Panc1 (cell line): ENCODE measurements around the gene OPA3. TPM values are rescaled to one million over a fixed set of nuclear protein-coding genes. Genes with fewer than 3 reads are reported as not detected.

ENCODE experiments used
- ATAC-seq: fragments of 200-7000 bp; cut with Tn5 transposase; 2 replicates; pipeline ENCODE4 v1.9.1; 2020; ENCODE audit warnings: mild to moderate bottlenecking, moderate library complexity
- BruUV-seq: library from RNA; stranded (reverse); fragments of 400-500 nt; replicated peaks from 2 replicates; lab custom pipeline; 2021; lab: Mats Ljungman, UMichigan
- CTCF ChIA-PET: fragments of 300-600 bp; sonication (Branson Sonifier 250); formaldehyde crosslinking; loops from one replicate; lab custom pipeline; 2022; ENCODE audit warnings: antibody characterized with exemption; lab: Charles Lee
- POLR2A ChIA-PET: fragments of 300-600 bp; sonication (Branson Sonifier 250); formaldehyde crosslinking; loops from one replicate; lab custom pipeline; 2022; ENCODE audit warnings: antibody characterized with exemption; lab: Charles Lee
- DNase-seq: peaks from one replicate; pipeline ENCODE4 v3.0.0-alpha.2; 2010; ENCODE audit warnings: low read depth, low spot score
- H3K27ac ChIP-seq: 2 replicates; pipeline ENCODE4 v1.5.1; 2011; ENCODE audit warnings: mild to moderate bottlenecking, low read length, inconsistent platforms
- H3K27me3 ChIP-seq: fragments of 200-500 bp; sonication (Bioruptor generic); 2 replicates; pipeline ENCODE4 v1.6.0; 2014; ENCODE audit warnings: low read length, inconsistent platforms; ENCODE audit not compliant: control insufficient read depth, insufficient read depth
- H3K36me3 ChIP-seq: fragments of 200-500 bp; sonication (Bioruptor generic); 2 replicates; pipeline ENCODE4 v1.5.1; 2014; ENCODE audit warnings: inconsistent platforms, mild to moderate bottlenecking, low read length, moderate library complexity; ENCODE audit not compliant: control insufficient read depth, insufficient read depth
- H3K4me1 ChIP-seq: 2 replicates; pipeline ENCODE4 v1.5.1; 2011; ENCODE audit warnings: inconsistent platforms, mild to moderate bottlenecking, low read length, moderate library complexity; ENCODE audit not compliant: control insufficient read depth, insufficient read depth
- H3K4me3 ChIP-seq, 2 experiments: 2 replicates each; pipeline ENCODE4 v1.5.1; 2011 to 2012; ENCODE audit warnings: low read depth in 2 of 2, low read length in 2 of 2, mild to moderate bottlenecking in 2 of 2, inconsistent platforms in 1 of 2, moderate library complexity in 1 of 2
- H3K9me3 ChIP-seq: fragments of 200-500 bp; sonication (Bioruptor generic); 2 replicates; pipeline ENCODE4 v1.5.1; 2014; ENCODE audit warnings: low read depth, mild to moderate bottlenecking, inconsistent platforms, low read length, moderate library complexity; ENCODE audit not compliant: control insufficient read depth, insufficient read depth
- CTCF ChIP-seq: fragments of 450-650 bp; IDR thresholded peaks from 2 replicates; pipeline ENCODE4 v1.5.1; 2017; ENCODE audit warnings: mild to moderate bottlenecking
- POLR2AphosphoS5 ChIP-seq: IDR thresholded peaks from 2 replicates; pipeline ENCODE4 v1.6.1; 2012; ENCODE audit warnings: mild to moderate bottlenecking, low read depth, low read length, moderate library complexity
- REST ChIP-seq, 2 experiments: IDR thresholded peaks; 2 replicates each; pipeline ENCODE4 v1.6.1; 2011 to 2012; ENCODE audit warnings: low read depth in 2 of 2, control low read depth in 1 of 2, low read length in 1 of 2, mild to moderate bottlenecking in 1 of 2, moderate library complexity in 1 of 2; ENCODE audit not compliant: insufficient read depth in 1 of 2
- SIN3A ChIP-seq: IDR thresholded peaks from 2 replicates; pipeline ENCODE4 v1.6.1; 2012; ENCODE audit warnings: low read depth, mild to moderate bottlenecking, low read length, moderate library complexity, borderline replicate concordance; ENCODE audit not compliant: insufficient read depth
- TCF7L2 ChIP-seq: IDR thresholded peaks from 2 replicates; pipeline ENCODE4 v1.6.1; 2011; ENCODE audit warnings: mild to moderate bottlenecking, low read depth, low read length, inconsistent platforms
- in situ Hi-C: cut with HindIII; loops from 2 replicates; pipeline ENCODE4 v1.10.0; 2016; ENCODE audit warnings: low sequenced_read_pairs, low pct_unique_long_range_greater_than_20kb
- intact Hi-C: fragments of 100-400 bp; cut with micrococcal nuclease; formaldehyde crosslinking; loops from one replicate; pipeline ENCODE4 v1.10.0; 2022; ENCODE audit not compliant: unreplicated experiment
- total RNA-seq: library from RNA; stranded (reverse); gene quantifications from one replicate; pipeline ENCODE4 v1.2.1, GENCODE V29; 2021; ENCODE audit not compliant: unreplicated experiment

The OPA3 gene
- total RNA-seq, 1 experiment from 2014 or later, result 20.3 TPM

GRCh38 chr19:45492137-45492626 lies 92.4 kb downstream of the OPA3 start:
- Histone ChIP-seq H3K27ac (no peak overlapping the region), H3K4me1 (peaks cover 3% of the 10 kb centered on the region; the same call in 1 of the 2 replicates), H3K36me3 (no peaks in the 10 kb centered on the region), H3K4me3 (no peak overlapping the region), H3K9me3 (no peaks in the 10 kb centered on the region), H3K27me3 (no peaks in the 10 kb centered on the region)
- DNase-seq, result no peak
- BruUV-seq, result no TSS peak
- no peak for TF ChIP-seq CTCF
- TF ChIP-seq REST (IDR thresholded peaks at IDR 0.05; ENCODE audit: insufficient read depth in 1 of 2, low read depth in 2 of 2, low read length in 1 of 2), result no peak
- no peak for TF ChIP-seq POLR2AphosphoS5
- TF ChIP-seq TCF7L2, result no peak
- no peak for TF ChIP-seq SIN3A
- ChIA-PET POLR2A (no interaction called here), CTCF (no interaction called here)
- intact Hi-C loops, result no loop called here
- ATAC-seq, result no peak
- in situ Hi-C loops, result no loop called here

- Histone ChIP-seq H3K27ac (no peak overlapping the region), H3K36me3 (no peaks in the 10 kb centered on the region), H3K27me3 (no peaks in the 10 kb centered on the region), H3K4me1 (no peaks in the 10 kb centered on the region), H3K9me3 (no peaks in the 10 kb centered on the region), H3K4me3 (no peak overlapping the region)
- in situ Hi-C loops (no loop called here), intact Hi-C loops (no loop called here)
- POLR2A ChIA-PET, result interaction anchor here (0.6 kb wide), 2 partner anchors 167 to 392 kb away, joined by 4 to 5 read pairs; no protein-coding TSS in a partner anchor
- no TSS peak for BruUV-seq
- DNase-seq (no peak), ATAC-seq (no peak)
- CTCF ChIA-PET, result no interaction called here
- no peak for TF ChIP-seq SIN3A
- no peak for TF ChIP-seq POLR2AphosphoS5
- no peak for TF ChIP-seq TCF7L2
Observed at GRCh38 chr19:45489216-45489855, 95.3 kb downstream of the OPA3 start.

GRCh38 chr19:45488708-45489107 lies 95.9 kb downstream of the OPA3 start:
- no peaks in the 10 kb centered on the region for H3K27me3 ChIP-seq
- TF ChIP-seq CTCF, result no peak
- TF ChIP-seq REST (IDR thresholded peaks at IDR 0.05; ENCODE audit: insufficient read depth in 1 of 2, low read depth in 2 of 2, low read length in 1 of 2), result no peak
- TF ChIP-seq POLR2AphosphoS5, result no peak
- no peak for TF ChIP-seq SIN3A
- ChIA-PET CTCF (no interaction called here), POLR2A (no interaction called here)
- intact Hi-C loops, result no loop called here
- in situ Hi-C loops, result no loop called here
- DNase-seq, result no peak
- BruUV-seq, result no TSS peak
- ATAC-seq, result no peak
- no peak overlapping the region for H3K27ac ChIP-seq
- H3K36me3 ChIP-seq, result no peaks in the 10 kb centered on the region
- H3K9me3 ChIP-seq, result no peaks in the 10 kb centered on the region
- no peak overlapping the region for H3K4me3 ChIP-seq
- no peaks in the 10 kb centered on the region for H3K4me1 ChIP-seq
